Ectodermal cell (in vitro differentiated cells): ENCODE measurements around the gene WWOX.
"Not testable (repeated sequence)": the region's sequence is repeated elsewhere in the genome, so short reads cannot be mapped to it uniquely, and the experiment has no call there.

Experiments
- H3K27ac ChIP-seq: 2 replicates; pipeline ENCODE4 v1.7.0; 2013; ENCODE audit warnings: mild to moderate bottlenecking, low read depth, low read length; ENCODE audit not compliant: insufficient read depth, poor library complexity, severe bottlenecking
- H3K27me3 ChIP-seq: 2 replicates; pipeline ENCODE4 v1.7.0; 2013; ENCODE audit warnings: mild to moderate bottlenecking, low read length; ENCODE audit not compliant: insufficient read depth, control insufficient read depth, poor library complexity, severe bottlenecking
- H3K36me3 ChIP-seq: one replicate; pipeline ENCODE4 v1.7.0; 2013; ENCODE audit warnings: low read length; ENCODE audit not compliant: control insufficient read depth, insufficient read depth
- H3K4me1 ChIP-seq: one replicate; pipeline ENCODE4 v1.7.0; 2013; ENCODE audit warnings: low read length; ENCODE audit not compliant: control insufficient read depth, insufficient read depth
- H3K4me3 ChIP-seq: 2 replicates; pipeline ENCODE4 v1.7.0; 2013; ENCODE audit warnings: low read depth, low read length, control low read depth; ENCODE audit not compliant: insufficient read depth
- H3K9me3 ChIP-seq: 2 replicates; pipeline ENCODE4 v1.7.0; 2013; ENCODE audit warnings: mild to moderate bottlenecking, low read length, moderate library complexity; ENCODE audit not compliant: control insufficient read depth
- WGBS, 2 experiments: methylation state at CpG; one replicate each; pipeline ENCODE4 v1.1.7; 2013; ENCODE audit warnings: missing lambda C conversion rate in 2 of 2; 5-methylcytosine and 5-hydroxymethylcytosine counted together

The WWOX gene

DNA sequence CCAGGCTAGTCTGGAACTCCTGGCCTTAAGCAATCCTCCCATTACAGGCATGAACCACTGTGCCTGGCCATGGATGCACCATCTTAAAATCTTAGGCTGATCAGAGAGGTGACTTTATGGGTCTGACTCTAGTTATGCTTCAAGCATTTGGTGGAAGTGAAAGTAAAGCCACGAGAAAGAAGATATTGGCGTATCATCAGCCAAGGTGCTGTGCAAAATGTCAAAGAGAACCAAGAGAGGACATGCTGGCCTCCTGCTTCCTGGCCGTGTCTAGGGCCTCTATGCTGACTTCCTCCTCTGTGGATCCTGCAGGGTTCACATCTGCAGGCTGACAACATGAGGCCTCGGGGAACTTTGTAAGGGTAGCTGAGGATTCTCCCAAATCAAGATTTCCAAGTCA lies 1115.8 kb downstream of the WWOX start:
- WGBS, 2 experiments = 76 to 86% methylated on average over 4 of the region's 4 CpGs
- Histone ChIP-seq H3K27ac (no peak overlapping the region), H3K27me3 (no peaks in the 10 kb centered on the region), H3K36me3 (no peaks in the 10 kb centered on the region), H3K4me3 (no peak overlapping the region), H3K9me3 (no peaks in the 10 kb centered on the region), H3K4me1 (peaks cover 10% of the 10 kb centered on the region)

DNA sequence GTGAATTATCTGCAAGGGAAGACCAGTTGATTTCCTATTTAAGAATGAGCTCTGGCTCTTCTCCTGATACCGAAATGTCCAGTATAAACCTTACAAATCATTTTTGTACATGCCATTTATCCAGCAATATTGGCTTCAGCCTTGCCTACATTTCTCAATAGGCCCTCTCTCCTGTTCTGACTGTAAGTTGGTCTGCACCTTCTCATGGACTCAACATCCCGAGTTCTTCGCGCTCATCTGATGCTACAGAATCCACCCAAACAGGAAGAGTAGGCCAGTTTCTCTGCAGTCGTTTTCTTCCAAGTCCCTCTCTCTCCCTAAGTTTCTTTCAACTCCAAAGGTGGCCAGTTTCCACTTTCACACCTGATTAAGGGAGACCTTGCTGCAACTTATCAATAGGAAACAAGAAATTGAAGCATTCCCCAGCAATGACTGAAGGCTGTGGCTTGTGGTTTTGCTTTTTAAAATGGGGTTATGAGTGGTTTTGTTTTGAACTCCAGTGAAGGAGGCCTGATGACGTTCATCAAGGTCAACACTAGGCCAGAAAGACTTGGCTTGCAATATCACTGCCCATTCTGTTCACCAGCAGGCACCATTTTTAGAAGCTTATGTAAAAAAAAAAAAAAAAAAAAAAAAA lies 1118.0 kb downstream of the WWOX start:
- 88 to 94% methylated on average over 6 of the region's 6 CpGs for WGBS, 2 experiments

DNA sequence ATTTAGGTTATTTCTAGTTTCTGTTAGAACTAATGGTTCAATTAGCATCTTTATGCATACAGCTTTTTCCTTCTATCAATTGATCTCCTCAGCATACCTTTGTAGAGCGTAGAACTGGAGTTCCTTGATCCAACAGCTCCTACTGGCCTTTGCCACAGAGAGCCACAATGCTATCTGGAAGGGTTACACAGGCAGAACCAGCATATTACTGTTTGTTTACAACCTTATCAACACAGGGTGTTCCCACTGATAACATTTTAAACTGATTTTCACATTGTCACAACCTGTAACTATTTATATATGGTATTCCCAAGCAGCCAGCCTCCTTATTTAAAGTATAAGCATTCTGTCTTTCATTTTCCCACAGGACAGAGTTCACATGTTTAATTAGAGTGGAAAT lies 1118.9 kb downstream of the WWOX start:
- Histone ChIP-seq H3K4me1 (no peaks in the 10 kb centered on the region), H3K4me3 (no peak overlapping the region), H3K36me3 (no peaks in the 10 kb centered on the region), H3K9me3 (no peaks in the 10 kb centered on the region), H3K27me3 (no peaks in the 10 kb centered on the region), H3K27ac (no peak overlapping the region)
- WGBS, 2 experiments = 91 to 100% methylated on average over 1 of the region's 1 CpG

More for the DNA sequence above, 1118.0 kb downstream of the WWOX start:
- H3K27ac ChIP-seq = no peak overlapping the region
- no peak overlapping the region for H3K4me3 ChIP-seq
- no peaks in the 10 kb centered on the region for H3K36me3 ChIP-seq
- no peaks in the 10 kb centered on the region for H3K4me1 ChIP-seq
- no peaks in the 10 kb centered on the region for H3K27me3 ChIP-seq
- no peaks in the 10 kb centered on the region for H3K9me3 ChIP-seq

- not testable (repeated sequence) for H3K27me3 ChIP-seq, H3K4me1 ChIP-seq, H3K36me3 ChIP-seq, H3K9me3 ChIP-seq, H3K4me3 ChIP-seq, H3K27ac ChIP-seq
- WGBS, 2 experiments = 77 to 96% methylated on average over 3 of the region's 3 CpGs
Measured at GRCh38 chr16:79225994-79226393, 1126.5 kb downstream of the WWOX start.

DNA sequence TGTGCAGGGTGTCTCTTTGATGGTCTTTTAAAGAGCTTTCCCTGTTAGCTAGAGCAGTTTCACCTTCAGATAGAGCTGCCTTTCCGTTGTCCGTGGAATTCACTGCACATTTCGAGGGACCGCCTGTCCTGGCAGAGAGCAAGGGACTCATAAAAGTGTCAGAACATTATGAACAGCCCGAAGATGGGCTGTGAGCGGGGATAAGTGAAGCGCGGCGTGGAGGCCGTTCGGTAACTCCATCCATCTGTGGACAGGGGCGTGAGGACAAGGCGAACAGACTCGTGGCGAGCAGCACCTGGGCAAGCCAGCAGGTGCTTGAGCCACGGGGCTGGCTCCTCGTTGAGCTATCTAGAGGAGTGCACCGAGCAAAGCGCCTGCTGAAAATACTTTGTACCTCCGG lies 1129.9 kb downstream of the WWOX start:
- Histone ChIP-seq H3K36me3 (no peaks in the 10 kb centered on the region), H3K9me3 (no peaks in the 10 kb centered on the region), H3K27me3 (no peaks in the 10 kb centered on the region), H3K27ac (no peak overlapping the region), H3K4me1 (no peaks in the 10 kb centered on the region), H3K4me3 (no peak overlapping the region)
- WGBS, 2 experiments = 95% methylated on average over 20 of the region's 20 CpGs

DNA sequence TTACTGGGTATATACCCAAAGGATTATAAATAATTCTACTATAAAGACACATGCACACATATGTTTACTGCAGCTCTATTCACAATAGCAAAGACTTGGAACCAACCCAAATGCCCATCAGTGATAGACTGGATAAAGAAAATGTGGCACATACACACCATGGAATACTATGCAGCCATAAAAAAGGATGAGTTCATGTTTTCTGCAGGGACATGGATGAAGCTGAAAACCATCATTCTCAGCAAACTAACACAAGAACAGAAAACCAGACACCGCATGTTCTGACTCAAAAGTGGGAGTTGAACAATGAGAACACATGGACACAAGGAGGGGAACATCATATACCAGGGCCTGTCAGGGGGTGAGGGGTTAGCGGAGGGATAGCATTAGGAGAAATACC lies 1146.2 kb downstream of the WWOX start:
- not testable (repeated sequence) for H3K9me3 ChIP-seq, H3K27me3 ChIP-seq, H3K4me3 ChIP-seq, H3K27ac ChIP-seq, H3K4me1 ChIP-seq, H3K36me3 ChIP-seq
- WGBS, 2 experiments = 97 to 98% methylated on average over 2 of the region's 2 CpGs

GRCh38 chr16:79247386-79247785 lies 1147.9 kb downstream of the WWOX start:
- H3K4me1 ChIP-seq = no peaks in the 10 kb centered on the region
- H3K27ac ChIP-seq = no peak overlapping the region
- no peak overlapping the region for H3K4me3 ChIP-seq
- WGBS, 2 experiments = 79% methylated on average over 5 of the region's 5 CpGs
- no peaks in the 10 kb centered on the region for H3K9me3 ChIP-seq
- H3K27me3 ChIP-seq = no peaks in the 10 kb centered on the region
- no peaks in the 10 kb centered on the region for H3K36me3 ChIP-seq

DNA sequence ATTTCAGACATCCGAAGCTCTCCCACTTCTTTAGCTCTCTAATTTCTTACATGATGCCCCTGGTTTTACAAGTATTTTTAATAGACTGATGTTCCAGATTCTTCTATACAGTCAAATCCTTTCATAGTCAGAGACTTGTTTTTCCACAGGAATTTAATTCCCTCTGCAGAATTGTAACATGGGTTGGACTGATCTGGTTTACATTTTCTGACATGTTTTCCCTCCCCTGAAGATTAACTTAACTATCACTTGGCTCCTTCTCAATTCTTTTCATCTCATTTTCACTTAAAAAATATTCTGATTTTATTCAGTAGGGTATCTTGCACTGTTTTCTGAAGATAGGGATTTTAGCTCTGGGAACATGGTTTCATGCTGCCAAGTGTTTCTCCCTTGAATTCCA lies 1148.9 kb downstream of the WWOX start:
- 90 to 100% methylated on average over 1 of the region's 1 CpG for WGBS, 2 experiments
- Histone ChIP-seq H3K36me3 (no peaks in the 10 kb centered on the region), H3K4me3 (no peak overlapping the region), H3K27ac (no peak overlapping the region), H3K9me3 (no peaks in the 10 kb centered on the region), H3K27me3 (no peaks in the 10 kb centered on the region), H3K4me1 (no peaks in the 10 kb centered on the region)

GRCh38 chr16:79250502-79251098 lies 1151.1 kb downstream of the WWOX start:
- Histone ChIP-seq H3K27ac (no peak overlapping the region), H3K4me1 (no peaks in the 10 kb centered on the region), H3K27me3 (no peaks in the 10 kb centered on the region), H3K36me3 (no peaks in the 10 kb centered on the region), H3K9me3 (no peaks in the 10 kb centered on the region), H3K4me3 (no peak overlapping the region)
- WGBS, 2 experiments = 94 to 98% methylated on average over 7 to 8 of the region's 8 CpGs

GRCh38 chr16:79253100-79253631 lies 1153.7 kb downstream of the WWOX start:
- 87 to 89% methylated on average over 9 of the region's 9 CpGs for WGBS, 2 experiments
- no peaks in the 10 kb centered on the region for H3K9me3 ChIP-seq
- no peak overlapping the region for H3K4me3 ChIP-seq
- H3K27ac ChIP-seq = no peak overlapping the region
- no peaks in the 10 kb centered on the region for H3K36me3 ChIP-seq
- H3K27me3 ChIP-seq = no peaks in the 10 kb centered on the region
- no peaks in the 10 kb centered on the region for H3K4me1 ChIP-seq
